OCI-M1 (cell line): ENCODE results near the gene MFAP5.

Experiments used
- DNase-seq: peaks from one replicate; lab custom pipeline; 2025; lab: John Stamatoyannopoulos, UW

The MFAP5 gene

GRCh38 chr12:8662593-8662992 is at the start of gene MFAP5:
TSS of gene MFAP5 (minus strand) at chr12:8662826. CDS start at chr12:8662104, 722 bp downstream.
- DNase-seq = no peak

DNA sequence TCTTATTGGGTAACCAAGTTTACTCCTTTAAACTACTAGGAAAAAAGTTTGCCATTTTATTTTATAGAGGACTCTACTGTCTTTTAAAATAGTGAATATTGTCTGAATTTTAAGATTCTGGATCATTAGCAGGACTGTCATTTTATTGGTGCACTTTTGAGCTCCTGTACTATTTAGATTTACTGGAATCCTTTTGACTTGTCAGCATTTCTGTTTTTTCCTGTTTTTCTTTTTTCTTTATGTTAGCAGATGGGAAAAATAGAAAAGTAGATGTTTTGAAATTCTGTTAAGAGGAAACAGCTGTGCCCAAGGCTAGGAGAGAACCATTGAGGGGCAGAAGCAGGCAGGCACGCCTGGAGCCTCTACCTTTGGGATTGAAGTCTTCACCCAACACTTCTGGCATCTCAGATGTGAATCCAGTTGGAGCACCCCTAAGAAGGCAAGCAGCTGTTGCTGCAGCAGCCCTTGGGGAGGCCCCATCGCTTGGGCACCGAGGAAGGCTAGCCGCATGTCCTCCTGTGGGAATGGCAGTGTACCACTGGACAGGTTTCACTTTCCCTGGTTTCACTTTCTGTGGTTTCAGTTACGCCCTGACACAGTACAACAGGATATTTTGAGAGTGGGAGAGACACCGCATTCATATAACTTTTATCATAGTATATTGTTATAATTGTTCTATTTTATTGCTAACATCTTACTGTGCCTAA is 46.7 kb upstream of the MFAP5 start:
- peak; percentile 83 for DNase-seq

- no peak for DNase-seq
Measured at GRCh38 chr12:8702159-8702558, 39.5 kb upstream of the MFAP5 start.

DNA sequence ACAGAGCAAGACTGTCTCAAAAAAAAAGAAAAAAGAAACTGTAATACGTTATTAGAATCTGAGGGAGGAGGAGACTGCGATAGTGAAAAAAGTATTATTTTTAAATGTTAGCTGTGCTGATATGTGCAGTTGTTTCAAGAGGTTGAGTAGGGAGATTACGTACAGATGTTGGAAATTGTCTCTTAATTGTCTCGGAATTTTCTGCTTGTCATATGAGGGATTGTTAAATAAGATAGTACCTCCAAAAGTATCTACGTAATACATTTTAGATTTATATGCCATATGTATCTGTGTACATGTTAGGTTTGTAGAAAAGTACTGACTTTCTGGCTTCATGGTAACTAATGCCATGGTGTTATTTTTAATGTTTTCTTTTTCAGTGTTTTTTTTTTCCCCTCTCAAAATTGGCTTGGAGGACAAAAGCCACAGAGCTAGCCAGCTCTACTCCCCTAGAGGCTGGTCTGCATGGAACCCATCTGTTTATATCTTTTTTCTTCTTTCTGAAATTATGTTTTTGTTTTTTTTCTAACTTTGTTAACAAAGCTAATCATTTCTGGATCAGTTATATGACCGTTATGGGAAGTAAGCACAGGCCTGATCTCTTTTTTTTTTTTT is 38.5 kb upstream of the MFAP5 start:
- no peak for DNase-seq

DNA sequence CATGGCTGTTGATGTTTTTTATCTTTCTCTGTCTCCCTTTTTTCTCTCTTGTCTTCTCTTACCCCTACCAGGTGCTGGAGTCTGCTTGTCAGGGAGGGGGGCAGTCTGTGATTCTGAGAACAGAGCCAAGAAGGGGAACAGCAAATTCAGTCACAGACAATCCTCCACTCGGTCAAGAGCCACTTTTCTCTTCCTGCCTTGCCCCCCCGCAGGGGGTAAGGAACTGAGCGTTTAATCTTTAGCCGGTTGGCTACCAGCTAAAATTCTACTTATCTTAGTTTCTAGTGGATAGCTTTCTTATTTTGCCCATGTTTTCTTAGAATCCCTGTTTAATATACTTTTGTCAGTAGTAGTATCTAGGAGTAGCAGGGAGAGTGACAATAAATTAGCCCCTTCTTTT is 37.1 kb upstream of the MFAP5 start:
- DNase-seq = peak; percentile 45

GRCh38 chr12:8698879-8699278 is 36.3 kb upstream of the MFAP5 start:
- peak; percentile 36 for DNase-seq

- DNase-seq = peak; percentile 58
Measured at GRCh38 chr12:8698132-8698851, 35.7 kb upstream of the MFAP5 start.

DNA sequence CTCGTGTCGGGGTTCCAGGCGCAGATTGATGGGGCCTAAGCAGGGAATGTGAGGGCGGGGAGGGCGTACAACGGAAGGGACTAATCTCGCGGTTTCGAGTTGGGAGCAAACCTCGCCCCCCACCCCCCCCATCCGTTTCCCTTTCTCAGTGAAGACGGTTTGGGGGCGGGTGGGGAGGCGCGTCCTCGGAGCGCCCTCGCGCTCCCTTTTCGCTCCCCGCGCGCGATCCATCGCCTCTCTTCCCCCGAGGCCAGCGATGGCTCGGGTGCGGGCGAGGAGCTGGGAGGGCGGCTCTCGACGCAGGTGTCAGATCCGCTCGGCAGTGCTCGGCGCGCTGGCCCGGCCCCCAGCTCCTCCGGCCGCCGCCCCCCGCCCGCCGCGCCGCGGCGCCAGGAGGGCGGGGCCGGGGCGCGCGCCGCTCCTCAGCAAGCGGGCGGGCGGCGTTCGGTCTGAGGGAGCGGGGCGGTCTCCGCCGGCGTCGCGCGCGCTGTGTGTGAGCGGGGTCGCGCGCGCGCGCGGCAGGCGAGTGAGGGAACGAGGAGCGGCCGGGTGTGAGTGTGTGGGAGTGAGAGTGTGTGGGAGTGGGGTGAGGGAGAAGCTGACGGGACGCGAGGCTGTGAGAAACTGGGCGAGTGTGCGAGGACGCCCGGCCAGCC is 35.0 kb upstream of the MFAP5 start, which contains the start of gene RIMKLB:
Gene RIMKLB (plus strand): TSS at position 516 of the 656 bp plus-strand sequence. CDS start 15,876 bp downstream, outside the sequence.
- peak; percentile 81 for DNase-seq

- peak; percentile 78 for DNase-seq
Measured at GRCh38 chr12:8697120-8697475, 34.5 kb upstream of the MFAP5 start.

DNA sequence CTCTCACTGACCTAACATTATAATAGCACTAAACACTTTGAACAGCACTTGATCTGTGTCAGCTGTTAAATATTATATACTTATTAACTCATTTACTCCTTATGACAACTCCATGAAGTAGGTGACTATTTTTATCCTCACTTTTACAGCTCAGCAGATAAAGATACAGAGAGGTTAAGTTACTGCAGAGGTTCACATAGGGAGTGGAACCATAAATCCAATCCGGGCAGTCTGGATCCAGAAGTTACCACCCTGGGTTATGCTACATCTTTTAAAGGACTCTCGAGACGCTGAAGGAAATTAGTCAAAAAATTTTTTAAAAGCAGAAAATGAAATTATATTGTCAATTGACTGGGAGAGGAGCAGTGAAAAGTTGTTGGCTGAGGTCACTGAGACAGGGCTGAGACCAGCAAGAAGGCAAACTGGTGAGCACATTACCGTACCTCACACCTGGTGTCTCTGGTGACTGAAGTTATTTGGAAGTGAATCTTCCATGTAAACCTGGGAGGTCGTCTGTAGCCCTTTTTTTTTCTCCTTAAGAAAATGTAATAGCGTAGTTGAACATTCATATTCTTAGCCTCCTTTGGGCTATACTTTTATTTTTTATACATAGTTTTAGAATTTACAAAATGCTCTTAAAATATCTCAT is 33.9 kb upstream of the MFAP5 start:
- DNase-seq = no peak

GRCh38 chr12:8695116-8695515 is 32.5 kb upstream of the MFAP5 start:
- no peak for DNase-seq

DNA sequence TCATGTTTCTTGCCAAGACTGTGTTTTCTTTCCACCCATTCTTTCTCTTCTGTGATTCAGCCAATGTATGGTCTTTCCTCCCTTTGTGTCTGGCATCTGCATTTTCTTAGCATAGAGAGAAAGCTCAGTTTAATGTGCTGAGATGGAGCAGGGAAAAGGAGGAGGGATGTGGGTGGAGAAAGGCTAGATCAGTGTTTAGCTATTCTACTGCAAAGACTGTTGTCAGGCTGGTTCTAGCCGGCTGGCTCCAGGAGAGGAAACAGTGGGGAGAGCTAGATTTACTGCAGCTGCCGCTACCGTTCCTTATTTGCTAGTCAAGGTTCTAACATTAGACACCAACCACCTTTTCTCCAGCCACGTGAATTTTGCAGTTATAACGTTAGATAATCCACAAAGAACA is 29.9 kb upstream of the MFAP5 start:
- peak; percentile 50 for DNase-seq

GRCh38 chr12:8689681-8690080 is 27.1 kb upstream of the MFAP5 start:
- DNase-seq = no peak

GRCh38 chr12:8687846-8688601 is 25.4 kb upstream of the MFAP5 start:
- peak; percentile 48 for DNase-seq

GRCh38 chr12:8685051-8685450 is 22.4 kb upstream of the MFAP5 start:
- DNase-seq = no peak

DNA sequence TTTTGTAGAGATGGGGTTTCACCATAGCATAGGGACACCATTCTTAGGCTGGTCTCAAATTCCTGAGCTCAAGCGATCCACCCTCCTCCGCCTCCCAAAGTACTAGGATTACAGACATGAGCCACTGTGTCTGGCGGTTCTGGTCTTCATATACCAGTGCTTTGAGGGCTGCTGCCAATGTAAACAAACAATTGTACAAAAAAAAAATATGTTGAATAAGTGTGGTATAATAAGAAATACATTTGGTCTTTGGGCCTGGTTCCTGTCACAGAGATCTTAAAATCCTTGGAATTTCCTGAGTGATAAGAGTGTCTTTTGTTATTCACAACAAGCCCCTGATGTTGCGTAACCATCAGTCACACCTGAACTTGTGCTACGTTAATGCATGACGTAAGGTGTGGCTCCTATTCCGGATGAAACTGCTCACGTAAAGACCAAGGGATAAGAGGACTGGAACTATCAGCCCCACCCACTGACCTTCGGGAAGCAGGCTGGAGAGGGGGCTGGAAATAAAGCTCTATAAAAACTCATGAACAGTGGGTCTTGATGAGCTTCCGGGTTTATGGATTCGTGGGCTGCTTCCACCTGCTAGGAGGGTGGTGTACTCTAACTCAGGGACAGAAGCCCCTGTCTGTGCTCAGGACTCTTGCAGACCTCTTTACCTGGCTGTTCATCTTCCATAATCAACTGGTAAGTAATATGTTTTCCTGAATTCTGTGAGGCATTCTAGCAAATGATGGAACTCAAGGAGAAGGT is 18.7 kb upstream of the MFAP5 start:
- DNase-seq = no peak

DNA sequence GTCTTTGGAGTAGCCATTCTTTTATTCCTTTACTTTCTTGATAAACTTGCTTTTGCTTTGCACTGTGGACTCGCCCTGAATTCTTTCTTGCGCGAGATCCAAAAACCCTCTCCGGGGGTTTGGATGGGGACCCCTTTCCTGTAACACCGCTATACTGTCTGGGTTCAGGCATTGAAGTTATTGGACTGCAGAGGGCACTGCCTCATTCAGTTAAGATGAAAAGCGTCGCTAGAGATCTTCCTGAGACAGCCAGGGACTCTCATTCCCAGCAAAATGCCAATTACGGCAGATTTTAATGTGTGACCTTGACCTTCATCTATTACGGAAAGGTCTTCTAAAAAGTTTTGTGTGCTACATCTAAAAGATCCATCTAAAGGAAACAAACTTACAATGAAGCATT is 17.9 kb upstream of the MFAP5 start:
- no peak for DNase-seq

GRCh38 chr12:8678661-8679111 is 16.1 kb upstream of the MFAP5 start:
- DNase-seq = no peak

DNA sequence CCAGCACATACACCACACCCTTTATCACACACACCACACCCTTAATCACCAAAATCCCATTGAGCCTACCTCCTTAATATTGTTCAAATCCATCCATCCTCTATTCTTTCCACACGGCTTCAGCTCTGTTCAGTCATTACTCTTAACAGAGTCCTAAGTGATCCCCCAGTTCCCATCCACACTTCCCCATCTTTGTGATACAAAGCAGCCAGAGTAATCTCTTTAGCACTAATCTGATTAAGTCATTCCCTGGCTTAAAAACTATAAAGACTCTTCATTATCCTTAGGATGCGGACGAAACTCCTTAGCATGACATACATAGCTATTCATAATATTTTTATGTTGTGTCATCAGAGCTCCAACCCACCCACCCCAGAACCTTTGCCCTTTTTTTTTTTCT is 14.7 kb upstream of the MFAP5 start:
- no peak for DNase-seq

- no peak for DNase-seq
Measured at GRCh38 chr12:8676651-8677050, 14.0 kb upstream of the MFAP5 start.
